HG02840 (cell line): ENCODE measurements around the gene NOL4.
"Not testable (repeated sequence)": the region's sequence is repeated elsewhere in the genome, so short reads cannot be mapped to it uniquely, and the experiment has no call there.

Experiments
- ATAC-seq: cut with Tn5 transposase; IDR thresholded peaks from one replicate; pipeline ENCODE4 v1.9.1; 2021; ENCODE audit warnings: mild to moderate bottlenecking, moderate library complexity, moderate number of reproducible peaks; ENCODE audit not compliant: unreplicated experiment, low FRiP score

NOL4 gene, protein sequence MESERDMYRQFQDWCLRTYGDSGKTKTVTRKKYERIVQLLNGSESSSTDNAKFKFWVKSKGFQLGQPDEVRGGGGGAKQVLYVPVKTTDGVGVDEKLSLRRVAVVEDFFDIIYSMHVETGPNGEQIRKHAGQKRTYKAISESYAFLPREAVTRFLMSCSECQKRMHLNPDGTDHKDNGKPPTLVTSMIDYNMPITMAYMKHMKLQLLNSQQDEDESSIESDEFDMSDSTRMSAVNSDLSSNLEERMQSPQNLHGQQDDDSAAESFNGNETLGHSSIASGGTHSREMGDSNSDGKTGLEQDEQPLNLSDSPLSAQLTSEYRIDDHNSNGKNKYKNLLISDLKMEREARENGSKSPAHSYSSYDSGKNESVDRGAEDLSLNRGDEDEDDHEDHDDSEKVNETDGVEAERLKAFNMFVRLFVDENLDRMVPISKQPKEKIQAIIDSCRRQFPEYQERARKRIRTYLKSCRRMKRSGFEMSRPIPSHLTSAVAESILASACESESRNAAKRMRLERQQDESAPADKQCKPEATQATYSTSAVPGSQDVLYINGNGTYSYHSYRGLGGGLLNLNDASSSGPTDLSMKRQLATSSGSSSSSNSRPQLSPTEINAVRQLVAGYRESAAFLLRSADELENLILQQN

DNA sequence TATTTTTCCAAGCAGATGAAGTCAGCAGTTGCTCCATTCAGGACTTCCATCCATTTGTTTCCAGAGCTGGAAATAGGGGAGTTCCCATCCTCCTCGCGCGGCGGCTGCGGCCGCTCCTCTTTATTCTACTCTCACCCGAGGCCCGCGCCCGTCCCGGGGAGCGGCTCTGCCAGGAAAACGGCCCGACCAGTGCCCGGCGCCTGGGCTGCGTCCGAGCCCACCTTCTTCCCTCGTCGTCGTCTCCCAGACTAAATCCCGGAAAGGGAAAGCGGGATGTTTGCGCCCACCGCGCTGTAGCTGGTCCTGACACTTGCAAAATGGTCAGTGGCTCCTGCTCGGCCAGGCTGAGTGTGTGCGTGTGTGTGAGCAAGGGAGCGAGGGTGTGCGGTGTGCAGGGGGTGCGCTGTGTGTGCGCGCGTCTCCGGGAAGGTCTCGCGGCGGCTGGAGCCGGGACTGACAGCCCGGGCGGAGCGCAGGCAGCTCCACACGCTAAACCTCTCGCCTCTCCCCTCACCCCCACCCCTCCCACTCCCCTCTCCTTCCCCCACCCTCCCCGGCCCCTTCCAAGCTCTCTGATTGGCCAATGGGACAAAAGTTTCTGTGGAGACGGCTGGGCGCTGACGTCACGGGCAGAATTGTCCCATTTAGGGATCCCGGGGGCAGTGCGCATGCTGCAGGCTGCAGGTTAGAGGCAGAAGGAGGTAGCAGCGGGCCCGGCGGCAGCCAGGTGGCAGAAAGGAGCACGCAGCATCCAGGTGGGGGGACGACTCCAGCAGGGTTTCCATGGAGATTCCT lies at the start of gene NOL4:
NOL4 (minus strand) TSS at position 491 of the 795 bp plus-strand sequence. CDS start 1,660 bp downstream, outside the sequence.
- ATAC-seq, result no peak

DNA sequence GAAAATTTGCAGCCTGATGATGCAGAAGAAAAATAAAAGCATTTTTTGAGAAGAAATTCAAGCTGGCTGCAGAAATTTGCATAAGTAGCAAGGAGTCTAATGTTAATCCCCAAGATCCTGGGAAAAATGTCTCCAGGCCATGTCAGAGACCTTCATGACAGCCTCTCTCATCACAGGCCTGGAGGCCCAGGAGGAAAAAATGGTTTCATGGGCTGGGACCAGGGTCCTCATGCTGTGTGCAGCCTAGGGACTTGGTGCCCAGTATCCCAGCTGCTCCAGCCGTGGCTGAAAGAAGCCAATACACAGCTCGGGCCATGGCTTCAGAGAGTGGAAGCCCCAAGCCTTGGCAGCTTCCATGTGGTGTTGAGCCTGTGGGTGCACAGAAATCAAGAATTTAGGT lies 41.3 kb upstream of the NOL4 start:
- ATAC-seq, result not testable (repeated sequence)

DNA sequence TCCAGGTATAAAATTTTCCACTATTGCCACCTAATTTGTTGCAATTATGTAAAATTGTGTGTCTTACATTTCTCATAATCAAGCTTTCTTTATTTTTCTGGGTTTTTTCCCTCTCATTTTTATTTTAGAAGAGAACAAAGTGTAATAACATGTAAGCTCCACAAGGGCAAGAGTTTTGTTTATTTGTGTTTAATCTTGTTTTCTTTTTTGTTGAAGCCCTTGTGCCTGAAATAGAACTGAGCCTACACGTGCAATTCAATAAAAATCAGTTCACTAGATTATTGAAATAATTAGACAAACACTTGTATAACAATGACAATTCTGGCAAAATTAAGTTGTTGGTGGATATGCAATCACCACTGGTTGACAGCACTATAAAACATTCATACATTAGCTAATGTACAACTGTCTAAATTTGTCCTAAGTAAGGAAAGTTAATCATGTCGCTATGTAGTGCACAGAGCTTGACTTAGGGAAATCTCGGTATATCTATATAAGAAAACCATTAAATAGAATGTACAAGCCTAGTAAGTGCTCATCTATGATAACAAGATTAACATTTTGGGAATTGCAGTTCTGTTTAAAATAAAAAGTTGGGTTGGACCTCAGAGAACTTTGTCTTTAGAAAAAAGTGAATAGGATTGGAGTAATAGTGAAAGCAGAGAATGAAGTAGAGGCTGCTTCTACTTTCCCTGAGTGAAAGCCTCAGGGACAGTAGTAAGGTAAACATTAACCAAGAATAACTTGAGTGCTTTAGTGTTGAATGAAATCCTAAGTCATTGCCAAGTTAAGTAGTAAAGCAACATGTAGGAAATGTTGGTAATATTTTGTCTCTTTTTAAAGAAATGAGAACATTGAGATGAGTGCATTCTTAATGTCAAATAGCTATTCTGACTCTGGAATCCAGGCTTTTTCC lies 37.4 kb upstream of the NOL4 start:
- ATAC-seq, result peak; percentile 90

DNA sequence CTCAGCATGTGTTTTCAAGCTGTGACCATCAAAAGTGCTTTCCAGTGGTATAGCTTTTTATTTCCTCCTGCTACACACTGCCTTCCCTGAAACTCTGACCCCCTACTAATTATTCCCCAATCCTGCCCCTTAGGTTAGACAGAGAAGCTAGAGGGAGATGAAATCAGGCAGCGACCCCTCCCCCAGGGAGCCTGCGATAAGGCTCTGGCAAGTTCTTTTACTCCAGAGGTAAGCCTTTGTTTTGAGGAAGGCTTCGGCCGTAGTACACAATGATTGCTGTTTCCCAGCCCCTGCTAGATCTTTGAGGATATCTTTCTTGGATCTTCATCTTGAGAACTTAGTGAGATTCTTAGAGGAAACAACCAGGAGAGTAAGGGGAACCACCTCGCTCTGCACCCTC lies 33.5 kb upstream of the NOL4 start:
- no peak for ATAC-seq

DNA sequence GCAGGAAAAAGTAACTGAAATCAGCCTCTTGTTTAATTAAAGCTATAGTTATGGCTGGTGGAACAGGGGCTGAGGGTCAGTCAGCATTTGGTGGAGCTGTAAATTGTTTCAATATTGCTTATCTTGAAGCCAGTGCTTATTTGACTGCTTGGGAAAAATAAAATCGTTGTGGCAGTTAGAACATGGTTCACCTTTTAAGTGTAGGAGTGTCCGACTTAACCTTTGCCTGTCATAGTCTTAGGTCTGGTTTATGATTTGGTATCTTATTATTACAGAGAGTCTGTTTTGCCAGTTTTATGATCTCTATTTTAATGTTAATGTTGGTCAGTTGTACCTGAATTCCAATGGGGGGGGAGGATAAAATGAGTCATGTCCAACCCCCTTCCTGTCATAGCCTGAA lies 27.2 kb upstream of the NOL4 start:
- ATAC-seq, result no peak

DNA sequence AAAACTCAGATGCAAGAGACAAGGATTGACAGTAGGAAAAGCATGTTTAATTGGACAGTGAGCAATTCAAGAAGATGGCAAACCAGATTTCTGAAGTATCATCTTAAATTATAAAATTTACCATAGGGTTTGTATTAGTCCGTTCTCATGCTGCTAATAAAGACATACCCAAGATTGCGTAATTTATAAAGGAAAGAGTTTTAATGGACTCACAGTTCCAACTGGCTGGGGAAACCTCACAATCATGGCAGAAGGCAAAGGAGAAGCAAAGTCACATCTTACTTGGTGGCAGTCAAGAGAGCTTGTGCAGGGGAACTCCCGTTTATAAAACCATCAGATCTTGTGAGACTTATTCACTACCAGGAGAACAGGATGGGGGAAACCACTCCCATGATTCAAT lies 24.0 kb upstream of the NOL4 start:
- ATAC-seq, result no peak

DNA sequence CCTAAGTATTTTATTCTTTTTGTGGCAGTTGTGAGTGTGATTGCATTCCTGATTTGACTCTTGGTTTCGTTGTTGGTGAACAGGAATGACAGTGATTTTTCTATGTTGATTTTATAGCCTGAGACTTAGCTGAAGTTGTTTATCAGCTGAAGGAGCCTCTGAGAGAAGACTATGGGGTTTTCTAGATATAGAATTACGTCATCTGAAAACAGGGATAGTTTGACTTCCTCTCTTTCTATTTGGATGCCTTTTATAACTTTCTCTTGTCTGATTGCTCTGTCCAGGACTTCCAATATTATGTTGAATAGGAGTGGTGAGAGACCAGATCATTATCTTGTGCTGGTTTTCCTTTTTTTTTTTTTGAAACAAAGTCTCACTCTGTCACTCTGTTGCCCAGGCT lies 18.0 kb upstream of the NOL4 start:
- no peak for ATAC-seq

DNA sequence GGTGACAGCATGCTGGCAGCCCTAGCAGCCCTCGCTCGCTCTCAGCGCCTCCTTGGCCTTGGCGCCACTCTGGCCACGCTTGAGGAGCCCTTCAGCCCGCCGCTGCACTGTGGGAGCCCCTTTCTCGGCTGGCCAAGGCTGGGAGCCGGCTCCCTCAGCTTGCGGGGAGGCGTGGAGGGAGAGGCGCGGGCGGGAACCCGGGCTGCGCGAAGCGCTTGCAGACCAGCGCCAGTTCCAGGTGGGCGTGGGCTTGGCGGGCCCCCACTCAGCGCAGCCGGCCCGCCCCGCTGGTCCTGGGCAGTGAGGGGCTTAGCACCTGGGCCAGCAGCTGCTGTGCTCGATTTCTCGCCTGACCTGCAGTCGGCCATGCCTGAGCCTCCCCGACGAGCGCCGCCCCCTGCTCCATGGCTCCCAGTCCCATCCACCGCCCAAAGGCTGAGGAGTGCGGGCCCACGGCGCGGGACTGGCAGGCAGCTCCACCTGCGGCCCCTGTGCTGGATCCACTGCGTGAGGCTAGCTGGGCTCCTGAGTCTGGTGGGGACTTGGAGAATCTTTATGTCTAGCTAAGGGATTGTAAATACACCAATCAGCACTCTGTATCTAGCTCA lies 9.2 kb upstream of the NOL4 start:
- ATAC-seq, result not testable (repeated sequence)

DNA sequence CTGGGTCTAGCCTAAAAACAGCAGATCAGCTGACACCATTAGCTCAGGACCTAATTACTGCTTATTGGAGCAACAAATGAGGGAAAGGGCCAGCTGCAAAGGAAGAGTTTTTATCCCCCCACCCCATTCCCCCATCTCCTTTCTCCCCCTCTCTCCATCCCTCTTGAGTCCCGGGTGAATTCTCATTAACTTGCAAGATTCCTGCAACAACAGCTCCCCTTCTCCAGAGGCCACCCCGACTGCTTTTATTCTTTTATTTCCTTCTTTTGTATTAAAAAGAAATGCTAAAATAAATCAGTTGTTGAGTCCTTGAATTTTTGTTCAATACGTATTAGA lies 473 bp upstream of the NOL4 start:
- no peak for ATAC-seq

DNA sequence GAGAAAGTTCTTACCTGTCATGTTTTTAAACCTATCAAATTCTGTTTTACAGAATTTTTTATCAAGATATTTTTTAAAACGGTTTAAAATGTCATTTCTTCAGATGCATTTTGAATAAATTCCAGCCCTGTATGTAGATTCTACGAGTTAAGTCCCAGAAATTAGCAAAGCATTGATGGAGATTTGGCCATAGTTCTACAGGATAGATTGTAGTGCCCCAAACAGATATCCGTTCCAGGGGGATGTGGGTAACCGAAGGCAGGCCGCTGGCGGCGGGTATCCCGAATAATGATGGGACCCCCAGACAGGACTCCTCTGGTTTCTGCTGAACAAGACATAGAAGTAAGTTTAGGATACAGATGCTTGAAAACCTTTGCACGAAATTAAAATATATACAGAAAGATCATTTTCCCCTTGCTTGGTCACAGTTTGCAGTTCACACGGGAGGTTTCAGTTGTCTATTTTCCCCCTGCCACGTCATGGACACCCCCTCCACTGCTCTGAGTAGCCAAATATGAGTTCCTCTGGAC lies 755 bp downstream of the NOL4 start:
- no peak for ATAC-seq

DNA sequence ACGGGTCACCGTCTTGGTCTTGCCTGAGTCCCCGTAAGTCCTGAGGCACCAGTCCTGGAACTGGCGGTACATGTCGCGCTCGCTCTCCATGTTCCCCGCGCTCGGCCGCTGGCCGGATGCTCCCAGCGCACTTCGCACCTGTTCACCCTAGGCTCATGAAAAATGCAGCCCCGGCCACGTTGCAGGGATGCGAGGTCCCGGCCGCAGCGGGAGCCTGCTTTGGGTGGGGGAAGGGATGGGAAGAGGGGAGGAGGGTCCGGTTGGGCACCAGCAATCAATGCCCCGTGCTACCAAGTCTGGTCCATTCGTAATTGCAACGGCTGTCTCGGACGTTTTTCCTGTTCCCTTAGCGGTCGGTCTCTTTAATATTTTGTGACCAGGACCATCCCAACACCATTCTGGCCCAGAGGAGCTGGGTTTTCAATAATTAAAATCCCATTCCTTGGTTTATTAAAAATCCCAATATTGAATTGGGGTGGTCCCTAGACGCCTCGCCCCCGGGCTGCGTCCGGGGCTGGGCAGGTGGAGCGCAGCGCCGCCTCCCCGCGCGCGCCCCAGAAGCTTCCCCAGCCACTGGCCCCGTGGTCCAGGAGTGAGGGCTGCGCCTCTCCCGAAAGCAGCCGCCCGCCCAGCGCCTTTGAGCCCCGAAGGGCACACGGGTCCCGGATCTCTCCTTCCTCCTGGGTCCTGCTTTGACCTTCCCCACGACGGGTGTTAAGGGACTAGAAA lies 1.4 kb downstream of the NOL4 start:
- no peak for ATAC-seq

DNA sequence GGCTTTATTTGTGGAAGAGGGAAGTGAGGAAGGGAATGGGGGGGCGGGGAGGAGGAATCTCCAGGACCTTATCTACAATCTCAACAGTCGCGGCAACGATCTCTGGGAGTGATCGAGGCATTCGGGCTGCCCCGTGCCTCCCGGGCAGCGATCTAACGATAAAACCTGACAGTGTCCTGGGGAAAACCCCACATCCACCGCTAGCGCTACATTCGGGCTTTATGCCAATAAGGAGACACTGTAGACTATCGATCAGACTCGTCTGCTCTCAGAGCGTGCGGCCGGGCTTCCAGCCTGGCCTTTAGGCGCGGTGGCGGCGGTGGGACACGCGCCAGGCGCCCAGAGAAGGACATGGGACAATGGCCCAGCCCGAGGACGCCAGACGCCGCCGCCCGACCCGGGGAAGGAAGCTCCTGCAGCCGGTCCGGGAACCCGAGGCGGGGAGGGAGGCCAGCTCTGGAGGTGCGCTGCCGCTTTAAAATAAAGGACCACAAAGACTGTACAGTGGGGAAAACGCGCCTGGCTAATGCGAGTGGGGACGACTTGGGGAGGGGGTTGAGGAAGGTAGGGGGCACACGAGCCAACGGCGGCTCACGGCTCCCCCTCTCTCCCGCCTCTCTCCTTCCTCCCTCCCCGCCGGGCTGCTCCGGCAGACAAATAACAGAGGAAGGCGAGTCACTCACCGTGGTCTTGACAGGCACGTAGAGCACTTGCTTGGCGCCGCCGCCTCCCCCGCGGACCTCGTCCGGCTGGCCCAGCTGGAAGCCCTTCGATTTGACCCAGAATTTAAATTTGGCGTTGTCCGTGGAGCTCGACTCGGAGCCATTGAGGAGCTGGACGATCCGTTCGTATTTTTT lies 2.2 kb downstream of the NOL4 start:
- ATAC-seq, result no peak

DNA sequence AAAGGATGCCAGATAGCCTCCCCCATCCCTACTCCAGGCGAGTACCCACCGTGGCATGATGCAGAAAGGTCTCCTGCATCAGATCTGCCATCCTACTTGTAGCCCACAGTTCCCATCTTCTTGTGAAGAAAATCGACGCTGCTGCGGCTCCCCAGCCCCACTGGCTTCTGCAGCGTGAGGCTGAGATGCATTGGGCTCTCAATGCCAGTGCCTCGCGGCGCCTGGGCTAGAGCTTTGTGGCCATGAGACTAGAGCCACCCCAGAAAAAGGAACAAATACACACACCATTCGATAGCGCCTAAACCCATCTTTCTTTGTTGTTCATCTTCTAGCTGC lies 2.8 kb downstream of the NOL4 start:
- ATAC-seq, result no peak

DNA sequence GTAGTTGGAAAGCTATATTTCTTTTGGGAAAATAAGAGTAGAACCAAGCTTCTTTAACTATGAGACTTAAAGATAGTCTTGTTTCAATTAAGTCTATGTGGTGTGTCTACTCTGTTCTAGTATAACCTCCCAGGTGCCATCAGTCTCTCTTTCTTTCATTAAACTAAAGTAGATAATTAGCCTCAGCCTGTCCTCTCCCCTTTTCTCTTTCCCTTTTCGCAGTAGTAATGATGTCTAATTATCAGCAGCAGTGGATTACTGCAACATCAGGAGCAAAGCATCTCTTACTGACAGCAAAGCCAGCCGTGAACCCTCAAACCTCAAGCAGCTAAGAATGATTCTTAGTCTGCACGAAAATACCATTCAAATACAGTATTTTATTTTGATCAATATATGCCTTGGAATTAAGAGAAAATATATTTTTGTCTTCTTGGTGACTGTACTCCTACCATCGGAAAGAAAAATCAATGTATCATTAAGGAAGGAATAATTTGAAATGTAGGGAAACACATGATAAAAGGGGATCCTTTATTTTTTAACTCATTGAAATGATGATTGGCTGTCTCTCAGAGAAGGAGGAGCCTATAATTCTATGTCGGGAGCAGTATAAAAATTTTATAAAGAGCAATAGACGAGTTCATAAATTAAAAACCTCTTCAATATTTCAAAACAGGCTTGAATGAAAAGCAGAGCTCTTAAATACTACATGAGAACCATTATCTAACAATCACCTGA lies 4.5 kb downstream of the NOL4 start:
- no peak for ATAC-seq

DNA sequence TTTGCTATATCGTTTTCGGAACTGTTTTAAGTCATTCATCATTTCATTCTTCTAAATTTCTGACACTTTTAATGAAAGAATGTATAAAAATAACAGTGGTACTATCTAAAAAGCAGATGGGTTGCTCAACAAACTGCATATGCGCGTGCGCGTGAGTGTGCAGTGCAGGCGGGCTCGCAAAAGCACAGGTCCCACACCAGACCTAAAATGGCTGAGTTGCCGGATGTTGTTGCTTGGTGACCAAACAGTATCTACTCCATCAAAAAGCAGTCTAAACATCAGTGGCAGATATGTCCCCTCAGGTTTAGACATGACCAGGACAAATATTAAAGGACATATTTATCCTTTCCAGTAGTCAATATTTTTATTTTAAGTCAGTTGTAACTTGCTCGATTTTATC lies 5.1 kb downstream of the NOL4 start:
- ATAC-seq, result no peak

DNA sequence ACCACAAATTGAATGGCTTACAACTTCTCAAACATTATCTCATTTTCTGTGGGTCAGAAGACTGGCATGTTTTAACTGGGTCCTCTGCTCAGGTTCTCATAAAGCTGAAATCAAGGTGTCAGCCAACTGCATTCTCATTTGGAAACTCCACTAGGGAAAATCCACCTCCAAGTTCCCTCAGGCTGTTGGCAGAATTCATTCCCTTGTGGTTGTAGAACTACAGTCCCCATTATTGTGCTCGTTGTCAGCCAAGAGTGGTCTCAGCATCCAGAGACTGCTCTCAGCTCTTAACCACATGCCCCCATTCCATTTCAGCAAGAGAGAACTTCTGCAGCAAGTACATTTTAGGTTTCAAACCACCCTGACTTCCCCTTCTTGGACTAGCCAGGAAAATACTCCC lies 12.2 kb downstream of the NOL4 start:
- no peak for ATAC-seq

DNA sequence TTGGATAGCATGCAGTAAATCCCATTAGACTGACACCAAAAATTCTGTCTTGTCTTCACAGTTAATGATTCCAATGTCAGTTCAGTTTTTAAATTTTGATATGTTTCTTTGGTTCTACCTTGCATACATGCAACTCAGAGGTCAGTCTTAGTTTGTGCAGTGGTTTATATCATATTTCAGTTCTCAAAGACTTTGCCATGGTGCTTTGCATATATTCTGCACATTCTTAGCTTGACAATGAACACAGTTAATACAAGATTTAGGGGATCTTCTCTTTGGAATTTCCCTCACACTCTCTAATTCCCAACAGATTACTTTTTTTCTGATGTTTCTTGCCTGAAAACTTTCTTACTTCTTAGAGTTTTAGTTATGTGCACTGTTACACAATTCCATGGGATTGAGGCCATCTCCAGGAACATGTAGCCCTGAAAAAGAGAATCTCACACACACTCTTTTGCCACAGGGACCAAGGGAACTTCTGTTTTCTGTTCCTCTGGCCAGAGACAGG lies 17.3 kb downstream of the NOL4 start:
- ATAC-seq, result no peak
